GM03348 (cell line): ENCODE data around the gene MAP2K1.
"Not testable (repeated sequence)": the region's sequence is repeated elsewhere in the genome, so short reads cannot be mapped to it uniquely, and the experiment has no call there.

Experiments used
- DNase-seq: peaks from one replicate; pipeline ENCODE4 v3.0.0; 2012; ENCODE audit warnings: low spot score

MAP2K1 gene

GRCh38 chr15:66386204-66387123, at the start of gene MAP2K1:
TSS of gene MAP2K1 (plus strand) at chr15:66386912. CDS start at chr15:66387348, 436 bp downstream.
- peak; percentile 99 for DNase-seq

- DNase-seq = not testable (repeated sequence)
Measured at GRCh38 chr15:66348530-66348929, 38.2 kb upstream of the MAP2K1 start.

GRCh38 chr15:66356077-66356358, 30.7 kb upstream of the MAP2K1 start:
- no peak for DNase-seq

- peak; percentile 98 for DNase-seq
Measured at GRCh38 chr15:66356359-66357236, 30.1 kb upstream of the MAP2K1 start, which contains the start of gene TIPIN. TSS of gene TIPIN (minus strand) at chr15:66356685. CDS start at chr15:66352947, 3,738 bp downstream.

GRCh38 chr15:66359740-66360139, 27.0 kb upstream of the MAP2K1 start:
- DNase-seq = no peak

GRCh38 chr15:66361745-66362460, 24.8 kb upstream of the MAP2K1 start:
- not testable (repeated sequence) for DNase-seq

- no peak for DNase-seq
Measured at GRCh38 chr15:66362776-66363175, 23.9 kb upstream of the MAP2K1 start.

- DNase-seq = no peak
Measured at GRCh38 chr15:66364944-66365528, 21.7 kb upstream of the MAP2K1 start.

GRCh38 chr15:66369773-66370651, 16.7 kb upstream of the MAP2K1 start:
- DNase-seq = no peak

- DNase-seq = no peak
Measured at GRCh38 chr15:66374179-66374578, 12.5 kb upstream of the MAP2K1 start.

GRCh38 chr15:66378814-66379430, 7.8 kb upstream of the MAP2K1 start:
- DNase-seq = no peak

GRCh38 chr15:66381376-66381775, 5.3 kb upstream of the MAP2K1 start:
- not testable (repeated sequence) for DNase-seq

GRCh38 chr15:66387163-66388042, 691 bp downstream of the MAP2K1 start:
- DNase-seq = peak; percentile 82

- no peak for DNase-seq
Measured at GRCh38 chr15:66388043-66388363, 1.3 kb downstream of the MAP2K1 start.

- DNase-seq = no peak
Measured at GRCh38 chr15:66388576-66388975, 1.9 kb downstream of the MAP2K1 start.

- no peak for DNase-seq
Measured at GRCh38 chr15:66389098-66389858, 2.6 kb downstream of the MAP2K1 start.

GRCh38 chr15:66389859-66390381, 3.2 kb downstream of the MAP2K1 start:
- no peak for DNase-seq

GRCh38 chr15:66390678-66391077, 4.0 kb downstream of the MAP2K1 start:
- DNase-seq = no peak
